NT2/D1 (cell line): Measurements from ENCODE around the gene OR5L2.

Experiments
- SUZ12 ChIP-seq: IDR thresholded peaks from 2 replicates; pipeline ENCODE4 v1.6.1; 2011; ENCODE audit not compliant: insufficient read length, insufficient read depth; ENCODE audit errors: extremely low read depth
- YY1 ChIP-seq: IDR thresholded peaks from 2 replicates; pipeline ENCODE4 v1.6.1; 2011; ENCODE audit not compliant: insufficient read length, insufficient read depth
- ZNF274 ChIP-seq: IDR thresholded peaks from 2 replicates; pipeline ENCODE4 v1.6.1; 2011; ENCODE audit warnings: mild to moderate bottlenecking, low read depth, low read length

DNA sequence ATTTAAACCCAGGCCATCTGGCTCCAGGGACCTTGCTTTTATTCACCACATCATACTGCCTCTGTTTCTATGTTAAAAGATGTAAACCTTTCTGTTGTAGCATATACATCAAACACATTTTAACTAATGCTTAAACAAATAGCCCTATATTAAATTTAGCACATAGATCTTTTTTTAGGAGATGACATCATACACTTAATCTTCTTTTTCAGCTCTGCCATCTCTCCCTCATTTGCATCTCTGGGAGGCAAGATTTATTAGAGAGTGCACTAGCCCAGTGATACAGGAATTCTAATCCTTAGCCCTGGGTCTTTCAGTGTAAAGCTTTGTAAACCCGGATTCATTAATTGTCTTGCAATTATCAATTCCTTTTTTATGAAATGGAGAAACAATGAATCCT, 25.1 kb downstream of the OR5L2 start:
- TF ChIP-seq YY1 (no peak), SUZ12 (no peak), ZNF274 (no peak)
